ENCODE measurements around the gene ADARB2.
"Not testable (repeated sequence)": the region's sequence is repeated elsewhere in the genome, so short reads cannot be mapped to it uniquely, and the experiment has no call there.

The ADARB2 gene

DNA sequence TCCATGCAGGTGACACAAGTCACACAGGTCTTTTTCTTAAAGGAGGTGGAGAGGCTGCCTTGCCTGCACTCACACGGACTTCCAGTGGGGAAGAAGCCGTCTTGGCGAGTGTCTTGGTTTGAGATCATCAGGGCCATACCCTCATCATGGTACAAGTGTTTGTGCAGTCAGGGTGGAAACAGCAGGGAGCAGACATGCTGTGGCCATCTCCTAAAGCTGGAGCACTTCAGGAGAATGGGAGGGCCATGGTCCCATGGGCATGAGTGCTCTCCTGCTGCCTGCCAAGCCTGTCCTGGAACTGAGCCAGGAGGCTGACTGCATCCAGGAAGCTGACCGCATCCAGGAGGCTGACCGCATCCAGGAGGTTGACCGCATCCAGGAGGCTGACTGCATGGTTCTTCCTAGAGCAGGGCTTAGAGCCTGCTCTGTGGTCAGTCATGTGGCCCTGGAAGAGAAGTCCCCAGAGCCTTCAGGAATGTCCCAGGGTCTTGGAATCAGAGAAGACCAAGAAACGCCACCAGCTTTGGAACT, 98.4 kb downstream of the ADARB2 start:
- DNase-seq (ENCODE audit: low read depth): no peak

DNA sequence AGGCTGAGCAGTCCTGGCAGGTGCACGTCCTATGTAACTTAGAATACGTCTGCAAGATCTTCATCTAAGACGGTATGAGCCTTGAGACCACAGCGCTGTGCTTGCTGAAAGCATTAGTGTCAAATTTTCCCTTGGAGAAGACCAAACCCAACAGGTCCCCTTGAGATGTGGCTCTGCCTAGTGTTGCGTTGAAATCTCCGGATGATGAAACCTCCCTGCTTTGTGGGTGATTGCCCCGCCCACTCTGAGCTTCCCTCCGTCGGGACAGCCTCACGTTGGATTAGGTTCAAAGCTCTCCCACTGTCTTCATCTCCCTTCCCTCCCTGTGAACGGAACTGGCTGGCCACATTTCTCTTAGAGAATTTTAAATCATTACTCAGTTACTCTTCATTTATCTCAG, 102.0 kb downstream of the ADARB2 start:
- DNase-seq (ENCODE audit: low read depth): no peak

DNA sequence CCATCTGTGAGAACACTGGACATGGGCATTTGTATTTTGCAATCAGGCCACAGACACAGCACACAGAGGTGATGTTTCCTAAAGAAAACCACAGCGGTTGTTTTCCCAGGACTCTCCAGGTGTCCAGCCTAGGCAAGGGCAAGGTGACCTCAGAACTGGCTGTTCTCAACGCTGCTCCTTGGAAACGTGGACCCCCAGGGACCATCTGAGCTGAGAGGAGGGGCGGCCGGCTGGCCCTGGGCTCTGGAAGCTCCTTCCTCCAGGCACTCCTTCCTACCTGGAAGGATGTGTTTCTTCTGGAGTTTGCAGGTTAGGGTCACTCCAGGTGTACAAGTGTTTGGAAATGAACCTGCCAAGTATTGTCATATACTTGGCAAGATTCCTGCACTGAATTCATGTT, 103.1 kb downstream of the ADARB2 start:
- no peak for DNase-seq (ENCODE audit: low read depth)

DNA sequence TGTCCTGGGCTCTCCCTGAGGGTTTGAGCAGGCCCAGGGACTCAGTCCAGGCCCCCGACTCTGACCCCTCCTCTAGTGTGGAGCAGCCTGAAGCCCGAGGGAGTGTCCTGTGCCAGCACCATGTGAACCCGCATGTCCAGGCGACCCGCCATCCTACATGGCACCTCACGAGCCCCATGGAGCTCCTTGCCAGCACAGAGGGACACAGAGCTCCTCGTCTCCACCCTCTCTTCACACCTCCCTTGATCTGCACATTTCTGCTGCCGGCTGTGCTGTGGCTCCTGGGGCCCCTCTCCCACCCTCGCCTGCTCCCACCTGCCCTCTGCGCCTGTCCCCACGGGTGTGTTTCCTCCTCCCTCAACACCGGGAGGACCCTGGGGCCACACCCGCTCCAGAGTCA, 103.5 kb downstream of the ADARB2 start:
- no peak for DNase-seq (ENCODE audit: low read depth)

DNA sequence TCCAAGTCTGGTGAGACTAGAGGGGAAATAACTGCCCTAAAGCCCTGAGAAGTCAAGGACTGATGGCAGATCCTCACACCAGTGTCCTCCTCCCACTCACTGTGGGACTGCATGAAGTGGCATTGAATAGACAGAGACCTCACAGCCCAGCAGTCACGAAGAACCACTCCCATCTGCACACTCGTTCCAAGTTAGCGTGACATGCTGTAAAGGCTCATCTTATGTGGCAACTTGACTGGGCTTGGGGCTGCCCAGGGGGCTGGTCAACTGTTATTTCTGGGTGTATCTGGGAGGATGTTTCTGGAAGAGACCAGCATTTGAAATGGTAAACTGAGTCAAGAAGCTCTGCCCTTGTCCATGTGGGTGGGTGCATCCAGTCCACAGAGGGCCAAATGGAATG, 104.7 kb downstream of the ADARB2 start:
- DNase-seq (ENCODE audit: low read depth): no peak

DNA sequence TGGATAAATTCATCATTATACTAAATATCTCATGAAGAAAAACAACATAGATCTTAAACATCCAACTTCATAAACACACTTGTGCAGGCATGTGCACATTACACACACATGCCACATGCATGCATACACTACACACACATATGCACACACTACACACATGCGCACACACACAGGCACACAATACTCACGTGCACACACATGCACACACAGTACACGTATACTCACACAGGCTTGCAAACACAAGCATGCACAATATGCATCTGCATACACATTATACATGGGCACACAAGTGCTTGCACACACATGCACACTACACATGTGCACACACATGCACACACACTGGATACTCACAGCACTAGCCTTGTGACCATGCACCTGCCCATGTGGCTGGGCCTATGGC, 105.2 kb downstream of the ADARB2 start:
- no peak for DNase-seq (ENCODE audit: low read depth)

DNA sequence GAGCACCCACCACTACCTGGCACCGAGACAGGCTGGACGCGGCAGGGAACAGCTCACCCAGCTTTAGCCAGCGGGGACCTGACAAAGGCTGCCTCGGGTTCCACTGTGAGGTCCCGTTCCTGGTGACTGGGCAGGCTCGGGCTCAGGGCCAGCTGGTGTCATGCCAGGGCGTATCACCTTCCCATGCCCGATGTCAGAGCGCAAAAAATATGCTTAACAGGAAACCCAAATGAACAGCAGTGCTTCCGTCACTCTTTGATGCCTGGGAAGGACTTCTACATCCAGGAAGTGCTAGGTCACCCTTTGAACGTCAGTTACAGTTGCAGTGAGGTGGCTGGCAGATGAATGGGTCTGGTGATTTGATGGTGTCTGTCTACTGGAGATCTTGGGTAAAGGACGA, 106.0 kb downstream of the ADARB2 start:
- no peak for DNase-seq (ENCODE audit: low read depth)

DNA sequence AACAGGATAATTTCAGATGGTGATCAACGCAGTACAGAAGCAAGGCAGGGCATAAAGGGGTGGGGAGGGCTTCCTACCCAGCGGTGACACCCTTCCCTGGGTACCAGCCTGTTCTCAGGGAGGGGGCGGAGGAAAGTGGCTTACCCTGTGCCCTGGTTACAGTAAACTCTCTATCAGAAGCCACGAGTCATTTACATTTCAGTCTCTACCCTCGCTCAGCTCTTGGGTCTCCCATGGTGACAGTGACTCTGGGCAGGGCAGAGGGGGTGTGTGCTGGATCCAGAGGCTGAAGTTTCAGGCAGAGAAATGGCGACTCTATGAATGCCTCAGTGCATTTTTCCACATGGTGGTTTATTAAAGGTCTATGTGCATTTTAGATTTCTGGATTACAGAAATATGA, 107.0 kb downstream of the ADARB2 start:
- no peak for DNase-seq (ENCODE audit: low read depth)

DNA sequence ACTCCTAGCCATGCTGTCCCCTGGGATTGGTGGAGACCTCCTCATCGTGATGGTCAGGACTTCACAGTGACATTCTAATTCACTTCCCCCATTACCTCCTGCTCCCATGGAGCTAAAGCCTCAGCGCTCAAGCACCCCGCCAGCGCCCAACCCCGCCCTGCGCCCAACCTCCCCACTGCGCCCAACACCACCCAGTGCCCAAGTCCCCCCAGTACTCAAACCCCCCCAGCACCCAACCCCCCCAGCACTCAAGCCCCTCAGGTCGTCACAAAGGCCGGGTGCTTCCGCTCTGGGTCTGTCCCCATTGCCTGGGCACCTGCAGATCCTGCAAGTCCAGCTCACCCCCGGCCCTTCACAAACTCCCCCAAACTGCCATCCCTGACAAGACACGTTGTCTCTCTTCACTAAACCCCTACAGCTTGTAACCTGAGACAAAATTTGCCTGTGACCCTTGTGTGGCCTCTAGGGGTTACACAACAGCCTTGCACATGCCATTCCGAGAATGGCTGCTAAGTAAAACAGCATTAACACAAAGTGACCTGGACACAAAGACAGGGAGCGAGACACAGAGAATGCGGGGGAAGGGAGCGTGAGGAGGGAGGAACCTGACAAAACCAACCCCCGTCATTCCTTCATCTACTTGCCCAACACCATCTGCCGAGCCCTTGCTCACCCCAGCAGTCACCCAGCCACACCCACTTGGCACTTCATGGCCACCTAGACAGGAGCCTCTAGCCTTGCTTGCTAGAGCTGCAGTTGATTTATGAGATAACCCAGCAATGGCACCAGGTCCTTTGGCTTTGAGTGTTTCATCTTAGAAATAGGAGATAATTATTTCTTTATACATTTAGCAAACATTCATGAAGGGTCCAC, 107.8 kb downstream of the ADARB2 start:
- no peak for DNase-seq (ENCODE audit: low read depth)

DNA sequence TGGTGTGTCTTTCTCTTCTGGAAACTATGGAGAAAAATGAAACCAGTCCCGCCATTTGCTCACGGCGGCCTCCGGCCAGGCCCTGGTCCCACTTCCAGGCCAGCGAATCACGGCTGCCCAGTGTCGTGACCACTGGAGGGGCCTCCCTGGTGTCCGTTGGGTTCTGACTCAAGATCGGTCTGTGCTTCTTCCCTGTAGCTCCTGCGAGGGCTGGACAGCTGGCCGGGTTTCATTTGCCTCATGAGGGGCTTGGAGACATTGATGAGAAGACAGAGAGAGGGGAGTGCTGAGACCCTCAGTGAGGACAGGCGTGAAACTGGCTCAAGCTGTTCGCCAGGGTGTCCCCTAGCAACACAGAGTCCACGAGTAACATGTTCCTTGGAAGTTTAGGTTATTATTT, 108.6 kb downstream of the ADARB2 start:
- DNase-seq (ENCODE audit: low read depth): no peak

DNA sequence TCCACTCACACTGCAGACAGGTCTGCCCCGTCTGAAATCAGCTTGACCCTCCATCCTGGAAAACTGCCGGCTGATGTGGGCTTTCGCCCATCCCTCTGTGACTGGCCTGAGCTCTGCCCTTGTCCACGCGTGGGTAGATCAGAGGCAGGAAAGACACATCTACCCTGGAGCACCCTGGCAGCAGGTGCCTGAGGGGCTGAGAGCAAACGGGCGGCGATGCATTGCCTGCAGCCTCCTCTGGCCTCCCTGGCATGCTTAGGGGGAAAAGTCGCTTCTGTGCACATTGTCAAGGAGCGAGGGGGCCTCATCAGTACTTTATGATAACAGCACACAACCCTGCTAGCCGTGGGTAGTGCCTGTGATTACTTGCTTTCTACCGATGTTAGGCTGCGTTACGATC, 109.4 kb downstream of the ADARB2 start:
- DNase-seq (ENCODE audit: low read depth): no peak

DNA sequence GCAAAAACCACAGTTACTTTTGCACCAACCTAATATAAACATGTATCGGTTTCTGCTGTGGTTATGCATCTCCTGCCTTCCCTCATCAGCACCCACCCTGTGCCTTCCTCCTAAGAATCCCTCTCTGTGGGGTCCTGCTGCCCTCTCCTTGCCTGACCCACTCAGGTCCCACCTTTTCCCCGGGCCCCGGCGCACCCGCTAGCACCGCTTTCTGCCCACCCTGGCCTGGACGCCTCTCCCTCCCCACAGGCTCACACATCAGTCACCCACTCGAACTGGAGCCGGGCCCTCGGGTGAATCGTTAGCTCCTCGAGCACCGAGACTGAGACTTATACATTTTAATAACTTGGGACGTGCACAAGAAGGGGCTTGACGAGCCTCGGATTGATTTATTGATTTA, 110.5 kb downstream of the ADARB2 start:
- DNase-seq (ENCODE audit: low read depth): no peak

DNA sequence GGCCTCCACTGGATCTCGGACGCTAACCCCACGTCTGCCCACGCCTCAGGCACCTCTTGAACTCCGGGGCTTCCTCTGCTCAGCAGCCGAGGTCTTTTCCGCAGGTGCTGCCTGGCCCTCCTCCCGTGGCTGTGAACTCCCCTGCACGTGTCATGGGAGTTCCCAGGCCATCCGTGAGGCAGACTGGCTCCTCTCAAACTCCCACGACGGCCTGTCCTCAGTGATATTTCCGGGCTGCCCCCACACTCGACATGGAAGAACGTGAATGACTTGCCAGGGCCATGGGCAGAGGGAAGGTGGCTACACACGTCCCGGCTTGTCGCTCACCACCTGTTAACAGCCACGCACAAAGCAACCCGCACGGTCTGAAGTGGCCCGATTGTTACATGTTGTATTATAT, 110.9 kb downstream of the ADARB2 start:
- no peak for DNase-seq (ENCODE audit: low read depth)

DNA sequence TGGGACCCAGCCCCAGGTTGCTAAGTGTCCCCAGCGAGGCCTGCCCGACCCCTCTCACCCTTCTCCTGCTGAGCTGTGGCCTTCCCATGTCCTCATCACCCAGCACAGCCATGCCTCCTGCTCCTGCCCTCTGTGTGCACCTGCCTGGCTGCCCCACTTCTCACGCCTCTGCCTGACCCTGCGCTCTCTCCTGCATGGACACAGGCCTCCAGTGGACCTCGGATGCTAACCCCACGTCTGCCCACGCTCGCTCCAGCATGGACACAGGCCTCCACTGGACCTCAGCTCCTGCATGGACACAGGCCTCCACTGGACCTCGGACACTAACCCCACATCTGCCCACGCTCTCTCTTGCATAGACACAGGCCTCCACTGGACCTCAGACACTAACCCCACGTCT, 111.6 kb downstream of the ADARB2 start:
- DNase-seq (ENCODE audit: low read depth): no peak

DNA sequence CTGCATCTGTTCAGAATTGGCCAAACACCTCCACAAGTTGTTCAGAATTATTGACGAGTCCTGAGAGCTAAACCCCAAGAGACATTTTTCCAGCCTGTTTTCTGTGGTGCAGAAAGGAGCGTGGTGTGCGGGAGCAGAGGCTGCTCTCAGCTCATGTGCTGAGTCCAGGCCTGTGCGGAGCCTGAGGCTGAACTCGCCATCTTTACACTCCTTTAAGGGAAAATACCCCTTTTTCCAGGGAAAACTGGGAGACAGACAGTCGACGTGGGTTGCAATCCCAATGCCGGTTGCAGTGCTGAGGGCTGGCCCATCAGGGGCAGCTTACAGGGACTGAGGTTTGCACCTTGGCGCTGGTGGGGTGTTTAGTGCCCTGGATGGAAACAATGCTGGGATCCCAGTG, 112.2 kb downstream of the ADARB2 start:
- no peak for DNase-seq (ENCODE audit: low read depth)

DNA sequence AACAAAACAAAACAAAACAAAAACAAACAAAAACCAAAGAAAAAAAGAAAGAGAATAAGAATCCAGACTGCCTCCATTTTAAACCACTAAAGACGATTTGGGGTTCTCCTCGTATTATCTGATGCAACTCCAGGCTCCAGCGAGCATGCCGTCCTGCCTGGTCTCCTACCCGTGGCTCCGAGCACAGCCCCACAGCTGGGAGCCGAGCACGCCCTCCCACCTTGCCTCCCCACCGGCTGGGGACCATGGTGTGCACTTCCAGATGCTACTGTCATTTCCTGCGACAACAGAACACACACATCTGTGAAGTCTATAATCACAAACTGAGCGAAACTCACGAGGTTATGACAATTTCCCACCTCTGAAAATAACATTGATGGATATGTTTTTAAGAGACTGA, 113.1 kb downstream of the ADARB2 start:
- no peak for DNase-seq (ENCODE audit: low read depth)

DNA sequence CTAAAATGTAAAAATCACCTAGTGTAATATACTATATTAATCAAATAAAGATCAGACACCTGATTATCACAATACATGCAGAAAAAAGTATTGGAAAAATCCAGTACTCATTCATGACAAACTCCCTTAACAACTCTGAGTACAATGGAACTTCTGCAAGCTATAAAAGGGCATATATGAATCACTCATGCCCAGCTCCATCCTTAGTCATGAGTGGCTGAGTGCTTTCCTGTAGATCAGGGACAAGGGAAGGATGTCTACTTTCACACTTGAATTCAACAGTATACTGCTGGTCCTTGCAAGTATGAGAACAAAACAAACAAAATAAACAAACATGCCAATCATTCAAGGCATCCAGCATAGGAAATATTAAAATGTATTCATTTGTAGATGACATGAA, 116.5 kb downstream of the ADARB2 start:
- DNase-seq (ENCODE audit: low read depth): no peak

DNA sequence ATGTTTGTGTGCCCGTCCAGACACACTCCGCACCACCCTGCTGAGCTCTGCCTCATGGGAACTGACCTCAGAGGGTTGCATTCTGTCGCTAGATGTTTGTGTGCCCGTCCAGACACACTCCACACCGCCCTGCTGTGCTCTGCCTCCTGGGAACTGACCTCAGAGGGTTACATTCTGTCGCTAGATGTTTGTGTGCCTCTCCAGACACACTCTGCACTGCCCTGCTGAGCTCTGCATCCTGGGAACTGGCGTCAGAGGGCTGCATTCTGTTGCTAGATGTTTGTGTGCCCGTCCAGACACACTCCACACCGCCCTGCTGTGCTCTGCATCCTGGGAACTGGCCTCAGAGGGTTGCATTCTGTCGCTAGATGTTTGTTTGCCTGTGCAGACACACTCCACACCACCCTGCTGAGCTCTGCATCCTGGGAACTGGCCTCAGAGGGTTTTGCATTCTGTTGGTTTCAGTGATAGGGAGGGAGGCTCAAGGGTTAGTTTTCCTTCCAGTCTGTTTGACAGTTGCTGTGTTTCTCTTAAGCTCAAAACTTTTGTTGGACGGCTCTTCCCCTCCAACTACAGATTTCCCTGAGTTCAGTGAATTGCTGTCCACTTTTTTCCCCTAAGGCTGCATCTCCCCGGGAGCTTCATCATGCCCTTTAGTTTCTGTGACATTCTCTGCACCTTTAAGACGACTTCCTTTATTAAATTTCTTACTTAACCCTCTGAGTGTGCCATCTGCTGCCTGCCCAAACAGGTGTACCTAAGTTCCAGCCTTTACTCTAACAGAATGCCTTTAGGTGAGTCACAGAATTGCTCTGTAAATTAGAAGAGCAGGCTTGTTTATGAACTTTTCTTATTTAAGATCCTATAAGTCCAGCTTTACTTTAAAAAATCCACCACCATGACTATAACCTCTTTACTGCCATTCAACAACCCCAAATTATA, 119.7 kb downstream of the ADARB2 start:
- not testable (repeated sequence) for DNase-seq (ENCODE audit: low read depth)

DNA sequence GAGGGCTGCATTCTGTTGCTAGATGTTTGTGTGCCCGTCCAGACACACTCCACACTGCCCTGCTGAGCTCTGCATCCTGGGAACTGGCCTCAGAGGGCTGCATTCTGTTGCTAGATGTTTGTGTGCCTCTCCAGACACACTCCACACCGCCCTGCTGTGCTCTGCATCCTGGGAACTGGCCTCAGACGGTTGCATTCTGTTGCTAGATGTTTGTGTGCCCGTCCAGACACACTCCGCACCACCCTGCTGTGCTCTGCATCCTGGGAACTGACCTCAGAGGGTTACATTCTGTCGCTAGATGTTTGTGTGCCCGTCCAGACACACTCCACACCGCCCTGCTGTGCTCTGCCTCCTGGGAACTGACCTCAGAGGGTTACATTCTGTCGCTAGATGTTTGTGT, 120.6 kb downstream of the ADARB2 start:
- not testable (repeated sequence) for DNase-seq (ENCODE audit: low read depth)

DNA sequence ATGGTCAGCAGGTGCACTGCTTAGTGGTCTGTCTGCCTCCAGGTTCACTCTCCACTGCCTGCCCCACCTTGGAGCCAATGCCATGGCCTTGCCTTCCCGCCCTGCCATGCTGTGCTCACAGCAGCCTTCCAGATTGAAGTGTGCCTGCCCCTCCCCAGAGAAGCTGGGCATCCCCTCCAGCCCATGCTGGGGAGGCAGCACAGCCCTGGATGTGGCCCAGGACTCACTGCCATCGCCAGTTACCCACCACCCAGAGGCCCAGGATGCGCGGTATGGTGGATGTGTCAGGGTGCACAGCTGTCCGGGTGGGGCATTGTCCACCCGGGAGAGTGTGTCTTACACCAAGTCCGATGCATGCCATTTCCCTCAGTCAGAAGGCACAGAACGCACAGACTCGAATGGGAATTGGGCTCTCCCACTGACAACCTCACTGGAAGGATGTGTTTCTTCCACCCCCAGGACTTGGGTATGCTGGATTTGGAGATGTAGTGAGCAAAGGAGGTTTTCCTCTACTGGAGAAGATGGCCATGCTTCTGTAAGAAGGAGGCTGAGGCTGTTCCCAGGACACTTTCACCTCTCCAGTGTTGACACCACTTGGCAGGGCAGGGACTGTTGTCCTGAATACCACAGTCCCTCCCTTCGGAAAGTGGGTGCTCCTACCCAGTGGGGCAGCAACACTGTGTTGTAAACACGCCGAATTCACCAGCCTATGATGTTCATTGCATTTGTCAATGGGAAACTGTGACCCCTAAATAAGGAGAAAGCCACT, 122.0 kb downstream of the ADARB2 start:
- DNase-seq (ENCODE audit: low read depth): no peak

DNA sequence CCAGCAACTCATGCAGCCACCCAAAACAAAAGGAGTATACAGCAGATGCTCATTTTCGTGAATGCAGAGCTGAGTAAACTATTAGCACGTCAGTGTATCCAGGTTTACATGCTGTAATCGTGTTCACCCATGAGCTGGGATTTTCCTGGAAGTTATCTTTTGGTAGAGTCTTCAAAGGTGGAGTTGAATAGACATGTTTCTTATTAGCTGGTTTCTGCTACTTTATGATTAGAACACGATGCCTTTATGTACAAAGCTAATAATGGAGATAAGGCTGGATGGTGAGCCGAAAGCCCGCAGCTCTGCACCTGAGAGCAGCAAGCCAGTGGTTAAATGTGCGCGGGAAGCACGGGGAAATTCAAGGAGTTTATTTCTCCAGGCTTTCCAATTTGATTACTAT, 123.8 kb downstream of the ADARB2 start:
- no peak for DNase-seq (ENCODE audit: low read depth)

DNA sequence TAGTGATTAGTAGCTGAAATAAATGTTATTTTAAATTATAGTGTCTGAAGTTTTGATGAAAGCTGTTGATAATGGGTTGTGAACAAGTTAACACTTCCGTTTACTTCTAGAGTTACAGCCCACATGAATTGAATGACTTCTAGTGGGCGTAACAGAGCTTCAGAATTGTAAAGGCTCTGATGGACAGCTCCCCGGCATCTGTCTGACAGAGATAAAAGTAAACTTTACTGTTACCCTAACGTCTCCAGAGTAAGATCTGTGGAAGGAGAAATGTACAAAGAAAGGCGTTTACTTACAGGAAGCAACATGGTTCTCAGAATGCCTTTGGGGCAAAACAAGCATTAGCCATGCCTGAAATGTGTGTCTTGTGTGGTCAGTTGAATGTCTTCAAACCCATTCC, 124.4 kb downstream of the ADARB2 start:
- no peak for DNase-seq (ENCODE audit: low read depth)
